WTC11 (cell line): ENCODE data around the gene CARS1. TPM values are rescaled to one million over a fixed set of nuclear protein-coding genes. Genes with fewer than 3 reads are reported as not detected.
"Not testable (repeated sequence)": the region's sequence is repeated elsewhere in the genome, so short reads cannot be mapped to it uniquely, and the experiment has no call there.

Experiments used
- ATAC-seq: fragments of 200-7000 bp; cut with Tn5 transposase; 2 replicates; pipeline ENCODE4 v1.10.0; 2021; ENCODE audit warnings: mild to moderate bottlenecking, moderate library complexity
- CTCF ChIA-PET: fragments of 300-600 bp; sonication (Branson Sonifier 250); formaldehyde crosslinking; loops from one replicate; lab custom pipeline; 2021; ENCODE audit warnings: antibody characterized with exemption; lab: Charles Lee
- POLR2A ChIA-PET: fragments of 350-600 bp; sonication (Branson Sonifier 250); formaldehyde crosslinking; loops from one replicate; lab custom pipeline; 2021; ENCODE audit warnings: antibody characterized with exemption; lab: Charles Lee
- DNase-seq: peaks from one replicate; pipeline ENCODE4 v3.0.0; 2021; ENCODE audit warnings: low spot score
- H3K27ac Mint-ChIP-seq: 2 replicates; pipeline ENCODE4 v1.8.0; 2021; ENCODE audit warnings: mixed read lengths
- H3K27me3 Mint-ChIP-seq: 2 replicates; pipeline ENCODE4 v1.8.0; 2021; ENCODE audit warnings: low read depth, mild to moderate bottlenecking, moderate library complexity, mixed read lengths
- H3K36me3 Mint-ChIP-seq: 2 replicates; pipeline ENCODE4 v1.8.0; 2021; ENCODE audit warnings: mixed read lengths
- H3K4me1 Mint-ChIP-seq: 2 replicates; pipeline ENCODE4 v1.8.0; 2022; ENCODE audit warnings: mixed read lengths
- H3K4me3 Mint-ChIP-seq: 2 replicates; pipeline ENCODE4 v1.8.0; 2021; ENCODE audit warnings: mild to moderate bottlenecking, moderate library complexity, mixed read lengths
- H3K9me3 Mint-ChIP-seq: 2 replicates; pipeline ENCODE4 v1.8.0; 2021; ENCODE audit warnings: mixed read lengths
- CREB1 ChIP-seq: sonication (generic); formaldehyde crosslinking; IDR thresholded peaks from 2 replicates; pipeline ENCODE4 v1.8.0; 2023; ENCODE audit warnings: mild to moderate bottlenecking, missing genetic modification reagents
- E2F1 ChIP-seq: sonication (generic); formaldehyde crosslinking; IDR thresholded peaks from 2 replicates; pipeline ENCODE4 v1.8.0; 2022; ENCODE audit warnings: mild to moderate bottlenecking, missing genetic modification reagents
- E2F5 ChIP-seq: sonication (generic); formaldehyde crosslinking; IDR thresholded peaks from 2 replicates; pipeline ENCODE4 v1.8.1; 2022; ENCODE audit warnings: mild to moderate bottlenecking, moderate library complexity, missing genetic modification reagents
- ERG ChIP-seq: fragments of 250-450 bp; sonication (Bioruptor Pico); IDR thresholded peaks from 2 replicates; pipeline ENCODE4 v1.8.0; 2021; ENCODE audit warnings: mild to moderate bottlenecking
- ETV6 ChIP-seq: sonication (generic); formaldehyde crosslinking; IDR thresholded peaks from 2 replicates; pipeline ENCODE4 v1.8.1; 2022; ENCODE audit warnings: mild to moderate bottlenecking, missing genetic modification reagents
- GABPB1 ChIP-seq: sonication (generic); formaldehyde crosslinking; IDR thresholded peaks from 2 replicates; pipeline ENCODE4 v1.8.1; 2023; ENCODE audit warnings: mild to moderate bottlenecking, missing genetic modification reagents
- GRHL2 ChIP-seq: fragments of 250-450 bp; sonication (Bioruptor Pico); IDR thresholded peaks from 2 replicates; pipeline ENCODE4 v1.8.0; 2022; ENCODE audit warnings: mild to moderate bottlenecking, moderate library complexity; ENCODE audit not compliant: insufficient replicate concordance, severe bottlenecking
- JAZF1 ChIP-seq: fragments of 250-450 bp; sonication (Bioruptor Pico); IDR thresholded peaks from 2 replicates; pipeline ENCODE4 v1.9.0; 2021; ENCODE audit warnings: moderate library complexity, mild to moderate bottlenecking, inconsistent platforms
- MXD4 ChIP-seq: fragments of 250-450 bp; sonication (Bioruptor Pico); IDR thresholded peaks from 2 replicates; pipeline ENCODE4 v1.8.0; 2021; ENCODE audit warnings: mild to moderate bottlenecking, moderate library complexity, borderline replicate concordance
- NFATC4 ChIP-seq: fragments of 250-450 bp; sonication (Bioruptor Pico); IDR thresholded peaks from 2 replicates; pipeline ENCODE4 v1.9.0; 2021; ENCODE audit warnings: mild to moderate bottlenecking
- NR1H2 ChIP-seq: sonication (generic); formaldehyde crosslinking; IDR thresholded peaks from 2 replicates; pipeline ENCODE4 v1.9.0; 2021; ENCODE audit warnings: mild to moderate bottlenecking, moderate library complexity, missing genetic modification reagents
- NR3C1 ChIP-seq: sonication (generic); formaldehyde crosslinking; conservative IDR thresholded peaks from 2 replicates; pipeline ENCODE4 v1.8.1; 2023; ENCODE audit warnings: low read depth, mild to moderate bottlenecking, missing genetic modification reagents
- TEAD1 ChIP-seq: sonication (generic); formaldehyde crosslinking; IDR thresholded peaks from 2 replicates; pipeline ENCODE4 v1.8.0; 2022; ENCODE audit warnings: mild to moderate bottlenecking, missing genetic modification reagents
- TEAD4 ChIP-seq: sonication (generic); formaldehyde crosslinking; IDR thresholded peaks from 2 replicates; pipeline ENCODE4 v1.8.0; 2022; ENCODE audit warnings: mild to moderate bottlenecking, missing genetic modification reagents
- ZBTB21 ChIP-seq: sonication (generic); formaldehyde crosslinking; IDR thresholded peaks from 2 replicates; pipeline ENCODE4 v1.8.1; 2023; ENCODE audit warnings: mild to moderate bottlenecking, missing genetic modification reagents, borderline replicate concordance
- ZNF232 ChIP-seq: sonication (generic); formaldehyde crosslinking; IDR thresholded peaks from 2 replicates; pipeline ENCODE4 v1.8.0; 2022; ENCODE audit warnings: mild to moderate bottlenecking, missing genetic modification reagents
- ZNF317 ChIP-seq: sonication (generic); formaldehyde crosslinking; IDR thresholded peaks from 2 replicates; pipeline ENCODE4 v1.8.1; 2023; ENCODE audit warnings: low read depth, mild to moderate bottlenecking, moderate library complexity, missing genetic modification reagents, borderline replicate concordance
- total RNA-seq: library from RNA; stranded (reverse); gene quantifications from 3 replicates; pipeline ENCODE4 v1.2.3, GENCODE V29; 2021
- TF ChIP-seq, protein P1 (sequence below): sonication (generic); formaldehyde crosslinking; IDR thresholded peaks from 2 replicates; pipeline ENCODE4 v1.8.0; 2022; ENCODE audit warnings: mild to moderate bottlenecking, missing genetic modification reagents
- TF ChIP-seq, protein P2 (sequence below): sonication (generic); formaldehyde crosslinking; IDR thresholded peaks from 2 replicates; pipeline ENCODE4 v1.8.0; 2023; ENCODE audit warnings: missing genetic modification reagents

The CARS1 gene
- total RNA-seq, 1 experiment from 2014 or later = 92.0 TPM

DNA sequence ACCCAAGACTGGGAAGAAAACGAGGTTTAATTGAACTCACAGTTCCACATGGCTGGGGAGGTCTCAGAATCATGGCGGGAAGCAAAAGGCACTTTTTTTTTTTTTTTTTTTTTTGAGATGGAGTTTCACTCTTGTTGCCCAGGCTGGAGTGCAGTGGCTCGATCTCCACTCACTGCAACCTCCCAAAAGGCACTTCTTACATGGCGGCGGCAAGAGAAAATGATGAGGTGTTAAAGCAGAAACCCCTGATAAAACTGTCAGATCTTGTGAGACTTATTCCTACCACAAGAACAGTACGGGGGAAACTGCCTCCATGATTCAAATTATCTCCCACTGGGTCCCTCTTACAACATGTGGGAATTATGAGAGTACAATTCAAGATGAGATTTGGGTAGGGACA, 7.5 kb upstream of the CARS1 start:
- POLR2A ChIA-PET, DNase-seq, H3K4me3 Mint-ChIP-seq, ATAC-seq, CTCF ChIA-PET, H3K27me3 Mint-ChIP-seq: not testable (repeated sequence)
- peak overlapping the region; percentile 69; the same call in 1 of the 2 replicates for H3K27ac Mint-ChIP-seq
- H3K9me3 Mint-ChIP-seq = peaks cover 22% of the 10 kb centered on the region
- peaks cover 23% of the 10 kb centered on the region for H3K36me3 Mint-ChIP-seq
- peaks cover 17% of the 10 kb centered on the region for H3K4me1 Mint-ChIP-seq

GRCh38 chr11:3063876-3064275, 6.7 kb upstream of the CARS1 start:
- peaks cover 21% of the 10 kb centered on the region for H3K4me1 Mint-ChIP-seq
- peak; percentile 81; the same call in 1 of the 2 replicates for TF ChIP-seq TEAD1 (CRISPR knock-in tag)
- TF ChIP-seq, protein P1, sequence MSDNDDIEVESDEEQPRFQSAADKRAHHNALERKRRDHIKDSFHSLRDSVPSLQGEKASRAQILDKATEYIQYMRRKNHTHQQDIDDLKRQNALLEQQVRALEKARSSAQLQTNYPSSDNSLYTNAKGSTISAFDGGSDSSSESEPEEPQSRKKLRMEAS = 0 out of 2 replicates have a peak, but pooled peaks have one; percentile 24
- TF ChIP-seq ETV6 (CRISPR knock-in tag) = 0 out of 2 replicates have a peak, but pooled peaks have one; percentile 43
- TF ChIP-seq TEAD4 (CRISPR knock-in tag) = 0 out of 2 replicates have a peak, but pooled peaks have one; percentile 27
- peaks cover 23% of the 10 kb centered on the region for H3K36me3 Mint-ChIP-seq
- H3K27ac Mint-ChIP-seq = peak overlapping the region; percentile 69
- H3K9me3 Mint-ChIP-seq = peaks cover 22% of the 10 kb centered on the region
- peak; percentile 40 for DNase-seq
- ChIA-PET POLR2A (interaction anchor here (0.6 kb wide), 1 partner anchor 982 kb away, joined by 3 read pairs; no protein-coding TSS in a partner anchor), CTCF (interaction anchor here (1.8 kb wide), 1 partner anchor 28 kb away, joined by 7 read pairs; no protein-coding TSS in a partner anchor)
- not testable (repeated sequence) for H3K27me3 Mint-ChIP-seq, H3K4me3 Mint-ChIP-seq
- ATAC-seq = peak; percentile 71

- H3K27ac Mint-ChIP-seq, ATAC-seq, DNase-seq, H3K27me3 Mint-ChIP-seq, H3K4me3 Mint-ChIP-seq: not testable (repeated sequence)
- CTCF ChIA-PET = interaction anchor here (1.8 kb wide), 1 partner anchor 28 kb away, joined by 7 read pairs; no protein-coding TSS in a partner anchor
- H3K4me1 Mint-ChIP-seq = peaks cover 22% of the 10 kb centered on the region
- H3K9me3 Mint-ChIP-seq = peaks cover 22% of the 10 kb centered on the region
- POLR2A ChIA-PET = interaction anchor here (0.6 kb wide), 1 partner anchor 982 kb away, joined by 3 read pairs; no protein-coding TSS in a partner anchor
- H3K36me3 Mint-ChIP-seq = peaks cover 23% of the 10 kb centered on the region
Measured at GRCh38 chr11:3063432-3063831, 6.2 kb upstream of the CARS1 start.

DNA sequence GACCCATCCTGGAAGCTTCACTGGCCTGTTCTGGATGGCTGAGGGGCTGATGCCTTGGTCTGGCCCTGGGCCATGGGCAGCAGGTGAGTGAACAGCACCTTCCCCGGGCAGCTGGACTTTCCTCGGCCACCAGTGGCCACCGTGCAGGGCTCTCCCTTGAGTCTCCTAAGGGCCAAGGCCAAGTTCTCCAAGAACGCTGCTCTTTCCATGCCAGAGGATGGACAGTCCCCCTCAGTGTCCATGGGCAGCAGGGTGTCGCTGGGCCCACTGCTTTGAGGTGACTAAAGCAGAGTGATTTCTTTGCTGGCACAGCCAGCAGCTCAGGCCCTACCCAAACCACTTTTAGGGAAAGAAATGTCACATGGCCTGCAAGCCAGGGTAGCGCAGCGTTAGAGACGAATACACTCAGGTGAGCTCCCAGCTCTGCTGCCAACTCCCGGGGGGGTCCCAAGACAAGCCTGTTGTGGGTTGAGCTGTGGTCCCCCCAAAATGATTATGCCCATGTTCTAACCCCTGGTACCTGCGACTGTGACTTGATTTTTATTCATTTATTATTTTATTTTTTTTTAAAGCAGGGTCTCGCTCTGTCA, 3.3 kb upstream of the CARS1 start:
- H3K4me1 Mint-ChIP-seq = peaks cover 35% of the 10 kb centered on the region

More for the DNA sequence above, 3.3 kb upstream of the CARS1 start:
- CTCF ChIA-PET = interaction anchor here (5.8 kb wide), 1 partner anchor 31 kb away, joined by 32 read pairs; no protein-coding TSS in a partner anchor
- Mint-ChIP-seq H3K9me3 (peaks cover 17% of the 10 kb centered on the region), H3K4me3 (no peak overlapping the region), H3K27ac (no peak overlapping the region), H3K27me3 (peaks cover 6% of the 10 kb centered on the region), H3K36me3 (peaks cover 18% of the 10 kb centered on the region)
- DNase-seq (no peak), ATAC-seq (no peak)
- POLR2A ChIA-PET = no interaction called here
- TF ChIP-seq NR1H2 (CRISPR knock-in tag) (no peak), ZBTB21 (CRISPR knock-in tag) (no peak), ETV6 (CRISPR knock-in tag) (no peak), ZNF317 (CRISPR knock-in tag) (no peak), ZNF232 (CRISPR knock-in tag) (no peak), NR3C1 (no peak), CREB1 (CRISPR knock-in tag) (no peak), GABPB1 (CRISPR knock-in tag) (no peak), E2F1 (no peak), JAZF1 (no peak), E2F5 (CRISPR knock-in tag) (no peak), ERG (no peak), MXD4 (CRISPR knock-in tag) (no peak), GRHL2 (CRISPR knock-in tag) (no peak), NFATC4 (CRISPR knock-in tag) (no peak)
- TF ChIP-seq, protein P1 = no peak
- TF ChIP-seq, protein P2, sequence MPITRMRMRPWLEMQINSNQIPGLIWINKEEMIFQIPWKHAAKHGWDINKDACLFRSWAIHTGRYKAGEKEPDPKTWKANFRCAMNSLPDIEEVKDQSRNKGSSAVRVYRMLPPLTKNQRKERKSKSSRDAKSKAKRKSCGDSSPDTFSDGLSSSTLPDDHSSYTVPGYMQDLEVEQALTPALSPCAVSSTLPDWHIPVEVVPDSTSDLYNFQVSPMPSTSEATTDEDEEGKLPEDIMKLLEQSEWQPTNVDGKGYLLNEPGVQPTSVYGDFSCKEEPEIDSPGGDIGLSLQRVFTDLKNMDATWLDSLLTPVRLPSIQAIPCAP = no peak
